Activated CD8-positive, alpha-beta memory T cell treated with anti-CD3 and anti-CD28 coated beads for 24 hours (primary cell): ENCODE data around the gene TNIP2.
"Not testable (repeated sequence)": the region's sequence is repeated elsewhere in the genome, so short reads cannot be mapped to it uniquely, and the experiment has no call there.

ENCODE experiments used
- DNase-seq: peaks from one replicate; pipeline ENCODE4 v3.0.0-alpha.2; 2020

TNIP2 gene

DNA sequence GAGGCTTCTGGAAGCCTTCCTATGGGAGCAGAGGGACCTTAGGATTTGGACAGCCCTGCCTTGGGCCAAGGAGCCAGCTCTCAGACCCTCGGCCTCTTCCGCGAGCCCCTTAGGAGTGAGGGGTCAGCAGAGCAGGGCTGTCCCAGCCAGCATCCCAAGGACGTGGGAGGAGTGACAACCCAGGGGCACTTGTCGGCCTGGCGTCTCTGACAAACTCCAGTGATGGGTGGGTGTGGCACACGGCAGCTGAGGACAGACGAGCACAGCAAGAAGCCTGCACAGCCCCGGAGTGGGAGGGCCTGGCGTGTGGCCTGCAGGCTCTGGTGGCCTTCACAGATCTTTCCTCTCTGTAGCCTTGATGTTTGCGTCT is 11.6 kb upstream of the TNIP2 start:
- no peak for DNase-seq

DNA sequence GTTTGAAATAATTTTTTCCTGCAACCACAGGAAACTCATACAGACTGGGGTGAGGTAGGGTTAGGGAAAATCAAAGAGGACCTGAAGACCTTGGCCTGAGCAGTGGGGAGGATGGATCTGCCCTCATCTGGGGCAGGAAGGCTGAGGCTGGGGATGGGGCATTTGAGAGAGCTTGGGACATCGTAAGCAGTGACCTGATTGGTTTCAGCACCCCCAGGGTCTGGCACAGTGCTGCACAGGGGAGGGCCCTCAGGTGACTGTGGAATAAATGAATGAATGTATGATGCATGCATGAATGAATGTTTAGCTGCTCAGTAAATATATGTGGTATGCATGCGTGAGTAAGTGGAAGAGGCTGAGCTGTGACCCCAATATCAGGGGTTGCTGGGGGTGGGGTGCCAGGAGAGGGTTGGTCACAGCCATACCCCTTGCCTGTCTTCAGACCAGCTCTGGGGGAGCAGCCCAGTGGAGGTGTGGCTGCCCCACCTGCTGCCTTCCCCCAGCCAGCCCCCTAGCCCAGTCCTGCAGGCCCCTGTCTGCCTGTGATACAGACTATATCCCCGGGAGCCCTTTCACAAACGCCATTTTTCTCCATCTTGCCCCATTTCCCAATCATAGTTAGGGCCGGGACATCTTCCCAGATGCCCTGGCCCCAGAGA is 11.0 kb upstream of the TNIP2 start:
- no peak for DNase-seq

DNA sequence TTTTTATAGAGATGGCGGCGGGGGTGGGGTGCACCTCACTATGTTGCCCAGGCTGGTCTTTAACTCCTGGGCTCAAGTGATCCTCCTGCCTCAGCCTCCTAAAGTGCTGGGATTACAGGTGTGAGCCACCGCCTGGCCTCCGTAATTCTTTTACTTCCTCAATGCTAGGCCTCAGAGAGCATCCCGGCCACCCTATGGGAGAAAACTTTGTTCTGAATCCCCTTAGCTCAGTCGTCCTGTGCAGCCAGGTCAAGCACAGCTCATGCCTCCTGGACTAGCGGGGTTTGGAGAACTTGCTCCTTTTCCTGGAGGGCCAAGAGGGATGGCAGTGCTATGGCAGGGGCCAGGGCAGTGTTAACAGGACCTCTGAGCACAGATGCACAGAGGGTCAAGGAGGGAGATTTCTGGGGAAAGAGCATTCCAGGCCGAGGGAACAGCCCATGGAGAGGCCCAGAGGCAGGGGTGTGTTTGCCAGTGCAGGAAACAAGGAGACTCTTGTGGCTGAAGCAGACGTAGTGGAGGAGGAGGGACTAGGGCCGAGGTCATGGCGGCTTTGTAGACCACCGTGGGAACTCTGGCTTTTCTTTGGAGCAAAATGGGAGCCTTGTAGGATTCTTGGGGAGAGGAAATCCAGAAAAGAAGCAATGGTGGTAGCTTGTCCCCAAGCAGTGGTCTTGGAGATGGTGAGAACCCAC is 9.8 kb upstream of the TNIP2 start:
- DNase-seq, result no peak

DNA sequence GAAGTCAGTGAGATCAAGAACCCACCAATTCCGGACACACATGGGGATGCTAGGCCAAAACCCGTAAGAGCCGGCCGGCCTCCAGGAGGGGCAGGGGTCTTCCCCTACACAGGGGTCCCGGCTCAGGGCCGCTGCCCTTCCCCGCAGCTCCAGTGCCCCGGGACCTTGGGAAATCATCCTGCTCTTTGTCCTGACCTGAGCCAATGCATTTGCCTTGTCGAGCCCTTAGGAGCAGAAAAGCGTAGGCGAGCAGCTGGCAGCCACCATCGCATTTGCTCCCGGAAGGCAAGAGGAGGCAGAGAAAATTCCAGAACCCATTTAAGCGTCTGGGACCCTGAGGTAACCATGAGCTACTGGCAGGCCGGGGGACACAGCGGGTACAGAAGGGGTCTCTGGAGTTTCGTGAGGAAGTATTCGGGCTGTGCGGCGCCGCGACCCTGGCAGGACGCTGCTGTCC is 7.4 kb upstream of the TNIP2 start:
- no peak for DNase-seq

DNA sequence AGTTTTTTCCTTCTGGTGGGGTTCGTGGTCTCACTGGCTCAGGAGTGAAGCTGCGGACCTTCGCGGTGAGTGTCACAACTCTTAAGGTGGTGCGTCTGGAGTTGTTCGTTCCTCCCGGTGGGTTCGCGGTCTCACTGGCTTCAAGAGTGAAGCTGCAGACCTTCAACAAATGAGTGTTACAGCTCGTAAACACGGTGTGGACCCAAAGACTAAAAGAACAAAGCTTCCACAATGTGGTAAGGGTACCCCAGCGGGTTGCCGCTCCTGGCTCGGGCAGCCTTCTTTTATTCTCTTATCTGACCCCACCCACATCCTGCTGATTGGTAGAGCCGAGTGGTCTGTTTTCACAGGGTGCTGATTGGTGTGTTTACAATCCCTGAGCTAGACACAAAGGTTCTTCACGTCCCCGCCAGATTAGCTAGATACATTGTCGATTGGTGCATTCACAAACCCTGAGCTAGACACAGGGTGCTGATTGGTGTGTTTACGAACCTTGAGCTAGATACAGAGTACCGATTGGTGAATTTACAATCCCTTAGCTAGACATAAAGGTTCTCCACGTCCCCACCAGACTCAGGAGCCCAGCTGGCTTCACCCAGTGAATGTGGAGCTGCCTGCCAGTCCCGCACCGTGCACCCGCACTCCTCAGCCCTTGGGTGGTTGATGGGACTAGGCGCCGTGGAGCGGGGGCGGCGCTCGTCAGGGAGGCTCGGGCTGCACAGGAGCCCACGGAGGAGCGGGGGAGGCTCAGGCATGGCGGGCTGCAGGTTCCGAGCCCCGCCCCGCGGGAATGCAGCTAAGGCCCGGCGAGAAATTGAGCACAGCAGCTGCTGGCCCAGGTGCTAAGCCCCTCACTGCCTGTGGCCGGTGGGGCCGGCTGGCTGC is 6.6 kb upstream of the TNIP2 start:
- not testable (repeated sequence) for DNase-seq

DNA sequence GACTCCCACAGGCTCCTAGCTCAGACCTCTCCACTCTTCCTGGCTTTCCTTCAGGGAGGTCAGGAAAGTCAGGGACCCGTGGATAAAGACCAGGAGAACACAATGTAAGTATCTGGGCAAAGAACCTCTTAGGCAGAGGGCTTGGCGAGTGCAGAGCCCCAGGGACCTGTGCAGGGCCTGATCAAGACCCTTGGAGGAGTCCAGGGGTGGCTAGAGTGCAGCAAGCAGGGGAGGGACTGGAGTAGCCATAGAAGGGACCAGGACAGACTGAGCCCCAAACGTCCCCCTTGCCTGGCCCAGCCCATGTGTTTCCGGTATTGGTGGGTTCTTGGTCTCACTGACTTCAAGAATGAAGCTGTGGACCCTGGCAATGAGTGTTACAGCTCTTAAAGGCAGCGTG is 5.9 kb upstream of the TNIP2 start:
- DNase-seq, result no peak

DNA sequence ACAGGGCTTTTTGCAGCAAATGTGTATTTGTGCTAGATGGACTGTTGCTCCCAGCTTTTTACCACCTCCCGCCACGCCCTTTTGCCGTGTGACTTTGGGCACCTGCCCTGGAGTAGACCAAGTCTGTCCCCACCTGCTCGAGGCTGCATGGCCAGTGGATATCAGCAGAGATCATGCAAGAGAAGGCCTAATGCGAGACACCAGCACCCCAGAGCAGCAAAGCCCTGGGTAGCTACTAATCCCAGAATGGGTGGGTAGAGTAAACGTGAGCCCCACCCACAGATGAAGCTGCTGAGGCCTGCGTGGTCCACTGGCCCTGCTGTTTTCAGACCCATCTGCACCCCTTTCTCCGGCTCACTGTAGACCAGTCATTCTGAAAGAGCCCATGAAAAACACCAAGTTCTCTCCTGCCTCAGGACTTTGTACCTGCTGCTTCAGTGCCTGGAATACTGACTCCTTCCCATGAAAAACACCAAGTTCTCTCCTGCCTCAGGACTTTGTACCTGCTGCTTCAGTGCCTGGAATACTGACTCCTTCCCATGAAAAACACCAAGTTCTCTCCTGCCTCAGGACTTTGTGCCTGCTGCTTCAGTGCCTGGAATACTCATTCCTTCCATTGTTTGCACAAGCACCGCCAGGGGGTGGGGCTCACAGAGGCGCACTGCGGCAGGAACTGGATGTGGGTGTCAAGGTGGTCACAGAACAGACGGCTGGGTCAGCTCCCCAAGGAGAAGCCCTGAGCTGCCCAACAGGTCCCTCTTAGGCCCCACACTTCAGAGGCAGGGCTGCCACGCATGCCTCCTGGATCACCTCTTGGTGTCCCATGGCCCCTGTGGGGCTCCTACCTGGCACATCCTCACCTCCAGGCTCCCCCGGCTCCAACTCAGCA is 5.1 kb upstream of the TNIP2 start:
- DNase-seq, result no peak

DNA sequence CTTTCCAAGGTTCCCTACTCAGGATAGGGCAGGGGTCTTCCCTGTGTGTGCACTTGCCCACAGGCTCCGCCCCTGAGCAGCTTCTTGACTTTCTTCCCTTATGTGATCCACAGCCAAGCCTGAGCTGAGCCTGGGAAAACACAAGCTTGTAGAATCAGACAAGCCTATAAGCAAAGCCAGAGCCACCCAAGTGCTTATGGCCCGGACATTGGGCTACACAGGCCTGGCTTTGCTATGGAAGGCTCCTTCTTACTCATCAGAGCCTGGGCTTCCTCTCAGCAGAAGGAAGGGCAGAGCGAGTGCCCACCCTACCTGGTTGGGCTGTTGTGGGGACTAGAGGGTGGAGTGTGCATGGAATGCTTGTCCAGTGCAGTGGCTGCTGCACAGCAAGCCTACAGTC is 1.3 kb upstream of the TNIP2 start:
- no peak for DNase-seq

DNA sequence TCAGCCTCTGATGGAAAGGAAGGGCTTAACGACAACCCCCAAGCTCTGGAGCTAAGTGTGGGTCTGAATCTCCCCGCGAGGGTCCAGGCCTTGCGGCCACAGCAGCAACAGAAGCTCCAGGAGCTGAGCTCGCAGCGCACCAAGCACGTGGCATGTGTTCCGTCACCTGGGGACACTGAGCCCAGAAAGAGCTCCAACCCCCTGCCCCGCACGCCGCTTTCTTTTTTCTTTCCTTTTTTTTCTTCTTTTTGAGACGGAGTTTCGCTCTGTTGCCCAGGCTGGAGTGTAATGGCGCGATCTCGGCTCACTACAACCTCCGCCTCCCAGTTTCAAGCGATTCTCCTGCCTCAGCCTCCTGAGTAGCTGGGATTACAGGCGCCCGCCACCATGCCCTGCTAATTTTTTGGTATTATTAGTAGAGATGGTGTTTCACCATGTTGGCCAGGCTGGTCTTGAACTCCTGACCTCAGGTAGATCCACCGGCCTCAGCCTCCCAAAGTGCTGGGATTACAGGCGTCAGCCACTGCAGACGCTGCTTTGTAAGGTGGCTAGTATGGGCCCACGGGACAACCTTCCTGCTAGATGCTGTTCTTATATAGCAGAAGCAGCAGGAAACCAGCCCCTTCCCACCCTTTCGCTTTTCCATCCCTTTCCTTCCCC is 685 bp upstream of the TNIP2 start:
- DNase-seq, result no peak

DNA sequence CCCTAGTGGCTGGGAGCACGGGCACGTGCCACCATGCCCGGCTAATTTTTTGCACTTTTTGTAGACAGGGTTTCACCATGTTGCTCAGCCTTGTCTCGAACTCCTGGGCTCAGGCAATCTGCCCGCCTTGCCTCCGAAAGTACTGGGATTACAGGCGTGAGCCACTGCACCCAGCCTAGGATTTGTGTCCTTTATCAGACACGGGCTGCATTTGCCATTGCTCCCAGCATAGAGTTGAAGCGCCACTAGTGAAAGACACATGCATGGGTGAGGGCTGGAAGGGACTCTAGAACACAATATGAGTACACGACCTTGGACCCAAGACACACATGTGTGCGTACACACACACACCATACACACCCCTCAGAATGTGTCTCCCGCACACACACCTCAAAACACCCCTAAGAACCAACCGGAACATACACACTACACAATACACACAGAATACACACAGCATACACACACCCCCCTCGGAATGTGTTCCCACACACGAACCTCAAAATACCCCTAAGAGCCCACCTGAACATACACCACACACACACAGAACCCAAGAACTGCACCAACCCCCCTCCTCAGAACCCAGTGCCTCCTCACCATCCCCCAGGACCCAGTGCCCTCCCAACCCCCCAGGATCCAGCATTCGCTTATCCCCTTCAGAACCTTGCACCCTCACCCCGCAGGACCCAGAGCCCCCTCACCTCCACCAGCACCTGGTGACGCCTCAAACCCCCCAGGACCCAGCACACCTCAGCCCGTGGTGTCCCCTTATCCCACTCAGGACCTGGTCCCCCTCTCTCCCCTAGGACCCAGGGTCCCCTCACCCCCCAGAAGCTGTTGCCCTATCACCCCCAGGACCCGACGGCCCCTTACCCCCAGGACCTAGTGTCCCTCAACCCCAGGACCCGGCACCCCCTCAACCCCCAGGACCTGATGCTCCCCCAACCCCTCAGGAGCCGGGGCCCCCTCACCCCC is 1.0 kb downstream of the TNIP2 start:
- DNase-seq, result no peak

DNA sequence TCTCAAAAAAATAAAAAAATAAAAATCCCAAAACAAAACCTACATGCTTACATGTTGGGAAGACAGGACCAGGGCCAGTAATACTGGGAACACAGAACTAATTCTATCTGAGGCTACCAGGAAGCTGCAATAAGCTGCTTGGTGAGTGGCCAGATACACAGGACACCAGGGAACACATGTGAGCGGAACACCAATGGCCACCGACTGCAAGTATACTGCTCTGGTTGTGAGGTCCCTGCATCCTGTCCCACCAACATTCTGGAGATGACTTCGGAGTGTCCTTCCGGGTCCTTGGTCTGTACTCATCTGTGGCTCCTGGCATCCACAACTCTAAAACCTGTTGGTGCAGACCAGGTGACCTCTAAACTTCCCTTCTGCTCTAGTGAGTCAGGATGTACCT is 2.7 kb downstream of the TNIP2 start:
- no peak for DNase-seq

DNA sequence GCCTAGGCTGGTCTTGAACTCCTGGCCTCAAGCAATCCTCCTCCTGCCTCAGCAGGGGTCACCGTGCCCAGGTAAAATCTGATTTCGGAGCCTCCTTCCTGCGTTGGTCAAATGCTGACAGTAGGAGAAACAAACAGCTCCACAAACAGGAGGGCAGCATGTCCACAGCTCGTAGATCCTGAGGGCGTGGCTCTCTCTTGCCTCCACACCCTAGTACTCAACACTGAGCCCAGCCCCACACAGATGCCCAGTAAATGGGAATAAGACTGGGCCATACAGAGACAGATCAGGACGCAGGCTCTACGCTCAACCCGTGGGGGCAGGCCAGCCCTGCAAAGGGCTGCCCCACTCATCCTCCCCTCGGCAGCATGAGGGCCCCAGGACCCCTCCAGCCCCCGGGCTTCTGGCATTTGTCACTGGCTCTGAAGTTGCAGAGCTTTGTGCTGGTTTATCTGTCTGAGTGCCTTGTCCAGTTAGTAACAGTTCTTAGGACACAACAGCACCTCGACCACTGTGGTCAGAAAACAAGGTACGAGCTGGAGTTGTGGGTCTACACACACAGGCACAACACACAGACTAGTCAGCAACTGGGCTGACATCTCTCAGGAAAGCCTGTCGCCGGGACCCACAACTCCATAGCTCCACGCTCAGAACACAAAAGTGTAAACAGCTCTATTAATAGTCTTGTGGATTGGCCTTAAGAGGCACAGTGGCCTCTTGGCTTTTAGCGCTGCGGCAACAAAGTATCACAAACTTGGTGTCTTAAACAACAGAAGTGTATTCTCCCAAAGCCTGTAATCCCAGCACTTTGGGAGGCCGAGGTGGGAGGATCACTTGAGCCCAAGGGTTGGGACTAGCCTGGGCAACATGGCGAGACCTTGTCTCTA is 5.2 kb downstream of the TNIP2 start:
- DNase-seq, result no peak

DNA sequence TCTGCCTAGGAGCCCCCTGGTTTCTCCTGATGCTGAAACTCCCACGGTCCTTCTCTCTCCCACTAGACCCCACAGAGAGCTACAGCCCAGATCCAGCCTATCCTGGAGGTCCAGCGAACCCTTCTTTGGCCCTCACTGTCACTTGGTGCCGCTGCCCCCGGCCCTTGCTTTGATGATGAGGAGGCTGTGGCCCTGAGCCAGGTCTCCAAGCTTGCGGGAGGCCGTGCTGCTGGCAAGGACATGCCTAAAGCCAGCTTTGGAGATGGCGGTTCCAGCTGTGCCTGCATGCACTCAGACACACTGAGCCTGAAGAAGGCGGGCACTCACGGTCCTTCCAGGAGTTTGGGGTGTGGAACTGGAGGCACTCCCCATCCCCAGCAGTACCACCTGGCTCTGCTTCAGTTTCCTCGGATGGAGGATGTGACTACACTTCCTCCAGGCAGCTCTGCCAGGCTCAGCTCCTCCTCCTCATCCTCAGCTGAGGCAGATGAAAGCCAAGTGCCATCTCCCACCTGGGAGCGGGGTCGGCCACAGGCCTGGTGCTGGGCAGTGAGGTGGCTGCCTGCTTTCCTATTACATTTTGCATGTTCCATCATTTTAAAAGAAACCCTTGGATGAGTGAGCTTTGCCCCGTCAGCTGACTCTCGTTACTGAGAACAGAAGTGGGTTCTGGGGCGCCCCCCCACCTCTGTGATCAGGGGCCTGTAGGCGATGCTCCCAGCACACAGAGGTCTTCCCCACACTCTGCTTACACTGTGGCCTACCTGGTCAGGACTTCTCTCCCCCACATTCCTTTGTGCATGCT is 9.0 kb downstream of the TNIP2 start:
- no peak for DNase-seq

DNA sequence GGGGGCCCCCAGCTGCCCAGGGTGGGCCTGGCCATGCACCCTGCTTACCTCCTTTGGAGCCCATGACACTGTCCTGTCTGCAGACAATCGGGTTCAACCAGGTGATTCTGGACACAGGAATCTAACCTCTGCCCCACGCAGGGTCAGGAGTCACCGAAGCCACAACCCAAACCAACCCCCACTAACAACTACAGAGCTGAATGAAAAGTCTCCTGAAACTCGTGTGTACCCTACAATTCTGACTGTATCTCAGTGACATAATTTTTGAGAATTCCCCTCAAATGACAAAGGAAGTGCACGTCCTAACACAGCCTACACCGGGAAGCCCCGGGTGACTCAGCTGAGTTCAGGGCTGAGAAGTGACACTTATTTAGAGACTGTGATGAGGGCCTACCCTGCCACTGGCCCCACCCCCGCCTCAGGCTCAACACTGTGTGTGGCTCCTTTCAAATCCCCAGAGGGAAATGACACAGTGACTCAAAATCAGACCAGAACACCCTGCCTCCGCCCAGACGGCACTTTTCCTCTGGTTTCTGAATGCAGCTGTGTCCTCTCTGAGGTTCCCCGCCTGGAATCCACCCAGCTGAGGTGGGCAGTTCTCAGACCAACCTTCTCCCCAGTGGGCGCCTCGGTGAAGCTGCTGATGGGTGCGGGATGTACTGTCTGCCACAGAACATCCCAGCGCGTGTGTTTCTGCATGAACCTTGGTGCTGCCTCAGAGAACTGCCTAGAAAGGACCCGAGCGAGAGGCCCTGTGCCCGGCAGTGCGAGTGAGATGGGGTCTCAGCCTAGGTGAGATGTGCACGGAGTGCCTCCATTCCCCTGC is 9.9 kb downstream of the TNIP2 start:
- DNase-seq, result peak; percentile 93

DNA sequence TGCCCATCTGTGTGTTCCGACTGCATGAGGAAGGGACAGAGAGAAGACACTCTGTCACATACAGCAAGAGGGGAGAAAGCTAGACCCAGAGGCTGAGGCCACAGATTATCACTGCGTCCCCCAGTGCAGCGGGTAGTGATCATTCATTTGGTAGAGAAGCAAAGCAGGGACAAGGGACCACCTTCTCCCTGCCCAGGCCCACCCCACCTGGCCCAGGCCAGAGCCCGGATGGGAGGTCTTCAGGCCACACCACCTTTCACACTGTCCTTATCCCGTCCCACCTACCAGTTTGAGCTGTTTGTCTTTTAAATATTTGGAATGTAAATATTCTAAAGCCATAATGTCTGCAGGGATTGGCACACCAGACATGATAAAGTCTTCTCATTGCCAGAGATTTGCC is 10.6 kb downstream of the TNIP2 start:
- DNase-seq, result no peak

DNA sequence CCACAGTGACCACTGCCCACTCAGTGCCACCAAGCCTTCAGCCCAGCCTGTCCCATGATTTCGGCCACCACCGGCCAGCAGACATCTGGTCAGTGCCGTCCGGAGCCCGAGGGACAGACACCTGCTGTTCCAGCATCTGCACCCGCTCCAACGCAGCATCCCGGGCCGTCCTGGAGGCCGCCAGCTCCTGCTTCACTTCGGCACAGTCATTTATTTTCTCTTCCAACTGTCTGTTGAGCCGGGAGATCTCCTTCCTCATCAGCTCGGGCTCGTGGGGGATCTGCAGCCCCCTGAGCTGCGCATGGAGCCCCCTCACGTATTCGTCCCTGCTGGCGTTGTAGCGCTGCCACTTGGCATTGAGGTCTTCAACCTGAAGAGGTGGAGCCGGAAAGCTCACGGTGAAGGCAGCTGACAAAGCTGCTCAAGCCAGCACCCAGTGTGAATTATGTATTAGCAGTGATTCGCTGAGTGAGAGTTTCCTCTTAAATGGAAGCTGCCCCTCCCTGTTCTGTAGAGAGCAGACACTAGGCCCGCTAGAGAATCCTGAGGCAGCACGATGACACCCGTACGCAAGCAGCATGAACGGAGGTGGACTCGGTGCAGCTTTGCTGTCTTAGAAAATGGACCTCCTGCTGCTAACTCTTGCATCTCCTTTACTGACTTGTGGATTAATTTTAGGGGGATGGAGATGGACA is 11.4 kb downstream of the TNIP2 start:
- DNase-seq, result no peak
